WERI-Rb-1 (cell line): ENCODE measurements around the gene ANKRD44.

Source experiments
- DNase-seq: peaks from one replicate; pipeline ENCODE4 v3.0.0-alpha.2; 2020
- H3K27ac ChIP-seq: fragments of 250-450 bp; sonication (Bioruptor Pico); 2 replicates; pipeline ENCODE4 v1.5.1; 2020; ENCODE audit warnings: mild to moderate bottlenecking, moderate library complexity
- H3K27me3 ChIP-seq: fragments of 250-450 bp; sonication (Bioruptor Pico); 2 replicates; pipeline ENCODE4 v1.5.1; 2021; ENCODE audit warnings: mild to moderate bottlenecking, low read depth, moderate library complexity; ENCODE audit not compliant: insufficient read depth, severe bottlenecking
- H3K36me3 ChIP-seq: fragments of 250-450 bp; sonication (Bioruptor Pico); 2 replicates; pipeline ENCODE4 v1.5.1; 2020; ENCODE audit warnings: mild to moderate bottlenecking, moderate library complexity
- H3K4me3 ChIP-seq: 2 replicates; pipeline ENCODE4 v1.5.1; 2011; ENCODE audit warnings: low read depth, mild to moderate bottlenecking, control low read depth, low read length
- H3K9me3 ChIP-seq: fragments of 250-450 bp; sonication (Bioruptor Pico); 2 replicates; pipeline ENCODE4 v1.5.1; 2021; ENCODE audit warnings: mild to moderate bottlenecking, moderate library complexity; ENCODE audit not compliant: severe bottlenecking
- CTCF ChIP-seq: IDR thresholded peaks from 2 replicates; pipeline ENCODE4 v1.5.1; 2011; ENCODE audit warnings: low read depth, mild to moderate bottlenecking, control low read depth, inconsistent platforms, low read length

ANKRD44 gene

GRCh38 chr2:197140045-197140444, 170.5 kb downstream of the ANKRD44 start:
- no peaks in the 10 kb centered on the region for H3K36me3 ChIP-seq
- no peaks in the 10 kb centered on the region for H3K27me3 ChIP-seq
- TF ChIP-seq CTCF: no peak
- H3K4me3 ChIP-seq: no peak overlapping the region
- no peak for DNase-seq
- no peak overlapping the region for H3K27ac ChIP-seq
- H3K9me3 ChIP-seq: no peaks in the 10 kb centered on the region

GRCh38 chr2:197138506-197138905, 172.1 kb downstream of the ANKRD44 start:
- no peak for TF ChIP-seq CTCF
- Histone ChIP-seq H3K9me3 (no peaks in the 10 kb centered on the region), H3K27ac (no peak overlapping the region), H3K4me3 (no peak overlapping the region), H3K36me3 (no peaks in the 10 kb centered on the region), H3K27me3 (no peaks in the 10 kb centered on the region)
- DNase-seq: no peak

- Histone ChIP-seq H3K9me3 (no peaks in the 10 kb centered on the region), H3K27ac (no peak overlapping the region), H3K27me3 (no peaks in the 10 kb centered on the region), H3K4me3 (no peak overlapping the region), H3K36me3 (no peaks in the 10 kb centered on the region)
- DNase-seq: no peak
- no peak for TF ChIP-seq CTCF
These were observed 172.6 kb downstream of the ANKRD44 start for GRCh38 chr2:197137826-197138477.

GRCh38 chr2:197137231-197137630, 173.3 kb downstream of the ANKRD44 start:
- H3K9me3 ChIP-seq: no peaks in the 10 kb centered on the region
- H3K36me3 ChIP-seq: no peaks in the 10 kb centered on the region
- H3K4me3 ChIP-seq: no peak overlapping the region
- no peak for TF ChIP-seq CTCF
- no peak overlapping the region for H3K27ac ChIP-seq
- no peaks in the 10 kb centered on the region for H3K27me3 ChIP-seq
- no peak for DNase-seq

- TF ChIP-seq CTCF: no peak
- no peaks in the 10 kb centered on the region for H3K36me3 ChIP-seq
- no peaks in the 10 kb centered on the region for H3K27me3 ChIP-seq
- no peak for DNase-seq
- no peaks in the 10 kb centered on the region for H3K9me3 ChIP-seq
- no peak overlapping the region for H3K27ac ChIP-seq
- no peak overlapping the region for H3K4me3 ChIP-seq
These were observed 174.1 kb downstream of the ANKRD44 start for GRCh38 chr2:197136452-197136851.

- no peak overlapping the region for H3K4me3 ChIP-seq
- no peak for DNase-seq
- H3K27me3 ChIP-seq: no peaks in the 10 kb centered on the region
- no peak for TF ChIP-seq CTCF
- no peaks in the 10 kb centered on the region for H3K36me3 ChIP-seq
- H3K27ac ChIP-seq: no peak overlapping the region
- no peaks in the 10 kb centered on the region for H3K9me3 ChIP-seq
These were observed 174.8 kb downstream of the ANKRD44 start for GRCh38 chr2:197135806-197136205.
